ENCODE measurements around the gene PKP4. TPM values are rescaled to one million over a fixed set of nuclear protein-coding genes. Genes with fewer than 3 reads are reported as not detected.

PKP4 gene
- total and polyA plus RNA-seq, 3 donors from 2014 or later, result 42.5 to 60.5 (median 60.0) TPM

DNA sequence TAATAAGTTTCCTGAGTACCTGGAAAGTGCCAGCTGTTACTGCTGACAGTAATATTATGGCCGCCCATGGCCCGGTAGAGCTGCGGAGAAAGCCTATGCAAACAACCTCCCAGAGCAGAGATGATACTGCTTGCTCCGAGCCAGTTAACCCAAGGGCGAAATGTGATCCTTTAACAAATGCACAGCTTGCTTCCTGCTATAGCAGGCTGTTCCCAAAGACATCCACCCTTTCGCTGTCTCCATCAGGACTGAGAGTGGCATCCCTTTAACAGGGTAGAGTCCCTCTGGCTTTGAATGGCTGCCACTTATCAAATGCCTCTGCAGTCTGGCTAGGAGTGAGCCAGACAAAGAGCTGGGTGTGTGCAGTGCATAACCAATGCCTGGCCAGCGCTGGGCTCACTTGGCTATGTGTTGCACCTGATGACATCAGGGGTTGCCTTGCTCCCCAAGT, 268.7 kb downstream of the PKP4 start:
- no peaks in the 10 kb centered on the region for H3K27me3 ChIP-seq
- H3K27ac ChIP-seq, result no peak overlapping the region
- no peak for DNase-seq
- no peak for TF ChIP-seq POLR2A (IDR thresholded peaks at IDR 0.05)
- TF ChIP-seq, protein P1, sequence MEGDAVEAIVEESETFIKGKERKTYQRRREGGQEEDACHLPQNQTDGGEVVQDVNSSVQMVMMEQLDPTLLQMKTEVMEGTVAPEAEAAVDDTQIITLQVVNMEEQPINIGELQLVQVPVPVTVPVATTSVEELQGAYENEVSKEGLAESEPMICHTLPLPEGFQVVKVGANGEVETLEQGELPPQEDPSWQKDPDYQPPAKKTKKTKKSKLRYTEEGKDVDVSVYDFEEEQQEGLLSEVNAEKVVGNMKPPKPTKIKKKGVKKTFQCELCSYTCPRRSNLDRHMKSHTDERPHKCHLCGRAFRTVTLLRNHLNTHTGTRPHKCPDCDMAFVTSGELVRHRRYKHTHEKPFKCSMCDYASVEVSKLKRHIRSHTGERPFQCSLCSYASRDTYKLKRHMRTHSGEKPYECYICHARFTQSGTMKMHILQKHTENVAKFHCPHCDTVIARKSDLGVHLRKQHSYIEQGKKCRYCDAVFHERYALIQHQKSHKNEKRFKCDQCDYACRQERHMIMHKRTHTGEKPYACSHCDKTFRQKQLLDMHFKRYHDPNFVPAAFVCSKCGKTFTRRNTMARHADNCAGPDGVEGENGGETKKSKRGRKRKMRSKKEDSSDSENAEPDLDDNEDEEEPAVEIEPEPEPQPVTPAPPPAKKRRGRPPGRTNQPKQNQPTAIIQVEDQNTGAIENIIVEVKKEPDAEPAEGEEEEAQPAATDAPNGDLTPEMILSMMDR (IDR thresholded peaks at IDR 0.05), result no peak
- H3K4me1 ChIP-seq, result no peaks in the 10 kb centered on the region
- intact Hi-C loops (cut with DNase I; ENCODE audit: low total_unique reads), result no loop called here
- no peak overlapping the region for H3K4me3 ChIP-seq
- WGBS, 2 donors, result 78 to 83% methylated on average over 7 of the region's 7 CpGs
- no peaks in the 10 kb centered on the region for H3K36me3 ChIP-seq (ENCODE audit: low read depth, missing control alignments)
- no peaks in the 10 kb centered on the region for H3K9me3 ChIP-seq

DNA sequence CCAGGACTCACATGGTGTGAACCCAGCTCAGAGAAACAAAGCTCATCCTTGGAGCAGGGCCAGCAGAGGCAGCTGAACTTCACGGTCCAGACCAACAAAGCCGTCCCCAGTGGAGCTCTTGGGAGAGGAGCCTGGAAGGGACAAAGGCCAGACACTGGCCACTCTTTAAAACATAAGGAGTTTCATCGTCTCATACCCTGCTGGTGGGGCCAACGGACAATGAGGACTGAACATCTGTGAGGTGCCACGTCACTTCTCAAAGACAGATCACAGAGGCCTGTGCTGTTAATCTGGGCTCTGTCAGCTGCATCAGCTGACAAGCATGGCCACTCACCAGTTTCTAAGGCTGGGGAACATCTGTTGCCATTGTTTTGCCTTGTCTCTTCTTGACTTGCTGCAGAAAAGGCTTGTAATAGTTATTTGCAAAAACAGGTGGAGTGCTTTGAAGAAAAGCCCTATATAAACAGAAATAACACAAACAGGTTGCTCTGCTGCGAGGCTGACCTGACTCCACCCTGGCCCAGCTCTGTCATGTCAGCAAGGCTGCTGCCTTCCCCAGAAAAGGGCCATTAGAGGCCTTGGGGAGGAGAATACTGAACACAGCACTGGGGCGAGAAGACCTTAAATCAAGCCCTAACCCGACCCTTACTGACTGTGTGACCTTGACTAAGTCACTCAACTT, 270.3 kb downstream of the PKP4 start:
- Histone ChIP-seq H3K27me3 (no peaks in the 10 kb centered on the region), H3K4me3 (no peak overlapping the region), H3K4me1 (no peaks in the 10 kb centered on the region), H3K36me3 (ENCODE audit: low read depth, missing control alignments) (no peaks in the 10 kb centered on the region), H3K9me3 (no peaks in the 10 kb centered on the region), H3K27ac (no peak overlapping the region)
- TF ChIP-seq POLR2A (IDR thresholded peaks at IDR 0.05), result no peak
- TF ChIP-seq, protein P1 (IDR thresholded peaks at IDR 0.05), result no peak
- intact Hi-C loops (cut with DNase I; ENCODE audit: low total_unique reads), result no loop called here
- 73 to 76% methylated on average over 8 of the region's 8 CpGs for WGBS, 2 donors
- no peak for DNase-seq

DNA sequence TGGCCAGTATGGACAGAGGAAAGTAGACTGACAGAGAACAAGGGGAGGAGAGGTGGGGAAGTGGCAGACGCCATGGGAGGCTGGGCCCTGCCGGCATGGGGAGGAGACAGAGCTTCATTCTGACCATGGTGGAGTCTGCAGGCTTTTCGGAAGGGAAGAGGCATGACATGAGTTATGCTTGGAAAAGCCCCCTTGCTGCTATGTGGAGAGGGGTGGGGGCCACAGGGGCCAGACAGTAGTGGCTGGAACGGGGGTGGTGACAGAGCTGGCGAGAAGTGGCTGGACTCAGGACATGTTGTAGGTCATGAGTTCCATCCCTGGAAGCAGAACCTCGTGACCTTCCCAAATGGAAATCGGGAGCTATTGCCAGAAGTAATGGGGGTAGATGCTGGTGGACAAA, 271.7 kb downstream of the PKP4 start:
- no peak overlapping the region for H3K27ac ChIP-seq
- H3K4me3 ChIP-seq, result no peak overlapping the region
- WGBS, 2 donors, result 76 to 80% methylated on average over 7 of the region's 7 CpGs
- H3K4me1 ChIP-seq, result no peaks in the 10 kb centered on the region
- TF ChIP-seq, protein P1 (IDR thresholded peaks at IDR 0.05), result no peak
- TF ChIP-seq POLR2A (IDR thresholded peaks at IDR 0.05), result no peak
- DNase-seq, result no peak
- no peaks in the 10 kb centered on the region for H3K36me3 ChIP-seq (ENCODE audit: low read depth, missing control alignments)
- no peaks in the 10 kb centered on the region for H3K27me3 ChIP-seq
- intact Hi-C loops (cut with DNase I; ENCODE audit: low total_unique reads), result no loop called here
- H3K9me3 ChIP-seq, result no peaks in the 10 kb centered on the region

DNA sequence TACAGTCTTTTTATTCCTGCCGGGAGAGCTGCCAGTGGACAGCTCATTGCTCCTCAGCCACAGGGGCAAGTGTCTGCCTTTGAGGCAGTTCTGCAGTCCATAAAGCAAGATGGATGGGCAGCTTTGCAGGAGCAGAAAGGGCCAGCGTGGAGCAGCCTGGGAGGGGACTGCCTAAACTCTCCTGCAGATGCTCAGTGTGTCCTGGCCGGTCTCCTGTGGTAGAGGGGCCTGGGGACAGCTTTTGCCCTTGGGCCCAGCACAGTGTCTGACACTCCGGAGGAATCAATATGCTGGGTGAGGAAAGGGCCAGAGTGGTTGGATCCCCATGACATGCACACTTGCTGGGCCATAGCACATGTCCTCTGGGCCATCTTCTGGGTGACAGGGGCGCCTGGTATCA, 272.7 kb downstream of the PKP4 start:
- Histone ChIP-seq H3K4me3 (no peak overlapping the region), H3K9me3 (no peaks in the 10 kb centered on the region), H3K36me3 (ENCODE audit: low read depth, missing control alignments) (no peaks in the 10 kb centered on the region), H3K4me1 (no peaks in the 10 kb centered on the region), H3K27me3 (no peaks in the 10 kb centered on the region), H3K27ac (no peak overlapping the region)
- TF ChIP-seq, protein P1 (IDR thresholded peaks at IDR 0.05), result no peak
- no peak for TF ChIP-seq POLR2A (IDR thresholded peaks at IDR 0.05)
- WGBS, 2 donors, result 87 to 98% methylated on average over 4 to 5 of the region's 5 CpGs
- no peak for DNase-seq
- intact Hi-C loops (cut with DNase I; ENCODE audit: low total_unique reads), result no loop called here
